Astrocyte of the cerebellum (primary cell): ENCODE data around the gene MST1.

ENCODE experiments used
- DNase-seq: peaks from one replicate; pipeline ENCODE4 v3.0.0-alpha.2; 2011; ENCODE audit warnings: low read depth
- H3K4me3 ChIP-seq: 2 replicates; pipeline ENCODE4 v1.5.1; 2011; ENCODE audit warnings: mild to moderate bottlenecking, low read depth, low read length, moderate library complexity
- in situ Hi-C: cut with HindIII; loops from 2 replicates; pipeline ENCODE4 v1.10.0; 2017; ENCODE audit warnings: low sequenced_read_pairs
- TF ChIP-seq, protein P1 (sequence below): IDR thresholded peaks from 2 replicates; pipeline ENCODE4 v1.5.1; 2012; ENCODE audit warnings: low read length, low read depth, moderate library complexity, mild to moderate bottlenecking; ENCODE audit errors: missing control alignments

The MST1 gene

DNA sequence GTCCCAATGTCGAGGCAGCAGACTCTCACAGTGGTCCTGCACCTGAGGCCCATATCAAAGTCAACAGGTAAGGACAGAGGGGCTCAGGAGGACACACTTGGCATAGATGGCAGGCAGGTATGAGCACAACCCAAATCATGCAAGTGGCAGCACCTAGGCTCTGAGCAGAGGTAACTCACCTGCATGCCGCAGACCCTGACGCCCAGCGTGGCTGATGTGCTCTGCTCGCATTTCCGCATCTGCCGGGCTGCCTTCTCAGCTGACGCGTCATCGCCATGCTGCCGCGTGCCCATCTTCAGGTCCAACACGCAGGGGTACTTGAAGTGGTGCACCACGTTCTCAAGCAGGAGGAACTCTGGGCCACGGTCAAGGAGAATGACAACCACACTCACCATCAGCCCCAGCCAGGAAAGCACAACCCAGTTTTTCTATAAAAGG is 38.7 kb upstream of the MST1 start:
- DNase-seq: no peak
- TF ChIP-seq, protein P1, sequence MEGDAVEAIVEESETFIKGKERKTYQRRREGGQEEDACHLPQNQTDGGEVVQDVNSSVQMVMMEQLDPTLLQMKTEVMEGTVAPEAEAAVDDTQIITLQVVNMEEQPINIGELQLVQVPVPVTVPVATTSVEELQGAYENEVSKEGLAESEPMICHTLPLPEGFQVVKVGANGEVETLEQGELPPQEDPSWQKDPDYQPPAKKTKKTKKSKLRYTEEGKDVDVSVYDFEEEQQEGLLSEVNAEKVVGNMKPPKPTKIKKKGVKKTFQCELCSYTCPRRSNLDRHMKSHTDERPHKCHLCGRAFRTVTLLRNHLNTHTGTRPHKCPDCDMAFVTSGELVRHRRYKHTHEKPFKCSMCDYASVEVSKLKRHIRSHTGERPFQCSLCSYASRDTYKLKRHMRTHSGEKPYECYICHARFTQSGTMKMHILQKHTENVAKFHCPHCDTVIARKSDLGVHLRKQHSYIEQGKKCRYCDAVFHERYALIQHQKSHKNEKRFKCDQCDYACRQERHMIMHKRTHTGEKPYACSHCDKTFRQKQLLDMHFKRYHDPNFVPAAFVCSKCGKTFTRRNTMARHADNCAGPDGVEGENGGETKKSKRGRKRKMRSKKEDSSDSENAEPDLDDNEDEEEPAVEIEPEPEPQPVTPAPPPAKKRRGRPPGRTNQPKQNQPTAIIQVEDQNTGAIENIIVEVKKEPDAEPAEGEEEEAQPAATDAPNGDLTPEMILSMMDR: no peak
- no peak overlapping the region for H3K4me3 ChIP-seq
- in situ Hi-C loops: loop anchor here (25.0 kb wide), 1 partner anchor 134 kb away; the partner anchor contains the start of genes CAMKV and TRAIP

DNA sequence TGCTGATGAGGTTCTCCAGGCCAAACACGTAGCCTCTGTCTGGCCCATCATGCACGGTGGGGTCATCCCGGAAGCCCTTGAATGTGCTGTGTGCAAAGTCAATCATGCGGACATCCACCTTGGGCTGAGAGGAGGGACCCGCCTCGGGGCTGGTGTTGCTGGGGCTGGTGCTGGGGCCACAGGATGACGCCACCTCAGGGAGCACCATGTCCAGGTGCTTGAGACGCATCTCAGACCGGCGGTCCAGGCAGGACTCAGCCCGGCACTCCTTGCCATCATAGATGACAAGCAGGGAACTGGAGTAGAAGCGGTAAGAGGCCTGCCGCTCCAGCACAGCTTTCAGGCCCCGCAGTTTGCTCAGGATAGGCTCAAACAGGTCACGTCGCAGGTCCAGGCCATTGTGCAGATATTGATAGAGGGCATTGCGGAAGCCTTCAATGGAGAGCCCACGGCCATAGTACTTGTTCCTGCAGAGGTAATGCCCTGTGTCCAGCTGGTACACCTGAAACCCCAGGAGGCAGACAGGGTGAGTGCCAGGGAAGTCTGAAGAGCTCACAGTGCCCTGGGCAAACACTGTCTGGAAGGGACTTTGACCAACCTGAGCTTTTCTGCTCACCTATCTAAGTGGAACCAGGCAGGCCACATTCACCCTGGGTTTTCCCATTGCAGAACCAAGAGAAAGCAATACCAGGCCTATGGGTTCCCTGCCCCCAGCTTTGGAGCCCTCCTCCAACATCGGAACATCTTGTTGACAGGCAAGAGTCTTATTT is 38.1 kb upstream of the MST1 start:
- H3K4me3 ChIP-seq: no peak overlapping the region
- in situ Hi-C loops: loop anchor here (25.0 kb wide), 1 partner anchor 135 kb away; the partner anchor contains the start of genes CAMKV and TRAIP
- TF ChIP-seq, protein P1: no peak
- DNase-seq: no peak

GRCh38 chr3:49725906-49726681 is 36.8 kb upstream of the MST1 start:
- H3K4me3 ChIP-seq: no peak overlapping the region
- no peak for DNase-seq
- in situ Hi-C loops: loop anchor here (25.0 kb wide), 1 partner anchor 136 kb away; the partner anchor contains the start of genes CAMKV and TRAIP
- TF ChIP-seq, protein P1: no peak

DNA sequence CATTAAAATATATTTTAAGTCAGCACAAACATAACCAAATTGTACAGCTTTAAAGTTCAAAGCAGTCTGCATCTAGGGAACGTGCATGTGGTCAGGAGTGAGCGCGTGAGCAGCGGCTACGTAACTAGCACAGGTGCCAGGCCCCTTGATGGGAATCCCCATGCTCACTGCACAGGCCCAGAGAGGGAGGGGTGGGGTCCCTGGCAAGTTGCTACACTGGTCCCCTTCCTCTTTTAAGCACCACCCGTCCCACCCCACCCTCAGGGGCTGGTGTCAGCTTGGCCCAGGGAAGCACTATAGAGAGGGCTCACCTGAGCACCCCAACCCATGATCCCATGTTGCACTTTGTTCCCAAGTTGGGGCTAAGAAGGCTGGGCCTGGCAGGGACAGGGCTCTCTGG is 35.3 kb upstream of the MST1 start:
- TF ChIP-seq, protein P1: no peak
- no peak for DNase-seq
- peak overlapping the region; percentile 94 for H3K4me3 ChIP-seq
- in situ Hi-C loops: no loop called here

GRCh38 chr3:49723628-49724551 is 34.6 kb upstream of the MST1 start, which contains the start of gene GMPPB:
Gene GMPPB (minus strand): TSS chr3:49723951. CDS start chr3:49723726, 225 bp downstream.
- TF ChIP-seq, protein P1: no peak
- H3K4me3 ChIP-seq: peak within 1 kb of the TSS; percentile 94
- in situ Hi-C loops: no loop called here
- DNase-seq: peak; percentile 91

GRCh38 chr3:49723296-49723627 is 34.0 kb upstream of the MST1 start:
- H3K4me3 ChIP-seq: peak overlapping the region; percentile 94
- in situ Hi-C loops: no loop called here
- TF ChIP-seq, protein P1: no peak
- DNase-seq: no peak
